Activated CD4-positive, alpha-beta memory T cell treated with anti-CD3 and anti-CD28 coated beads for 36 hours (primary cell): ENCODE results near the gene CDX1. TPM values are rescaled to one million over a fixed set of nuclear protein-coding genes. Genes with fewer than 3 reads are reported as not detected.

ENCODE experiments used
- CTCF ChIA-PET: fragments of 350-600 bp; sonication (Branson Sonifier 250); formaldehyde crosslinking; loops from one replicate; lab custom pipeline; 2021; ENCODE audit warnings: antibody characterized with exemption, inconsistent platforms; lab: Charles Lee
- POLR2A ChIA-PET: fragments of 350-600 bp; sonication (Branson Sonifier 250); formaldehyde crosslinking; loops from one replicate; lab custom pipeline; 2021; ENCODE audit warnings: antibody characterized with exemption; lab: Charles Lee
- DNase-seq: peaks from one replicate; pipeline ENCODE4 v3.0.0-alpha.2; 2020
- H3K27ac Mint-ChIP-seq: one replicate; pipeline ENCODE4 v1.8.0; 2021; ENCODE audit warnings: mixed read lengths
- H3K27me3 Mint-ChIP-seq: one replicate; pipeline ENCODE4 v1.8.0; 2021; ENCODE audit warnings: mixed read lengths
- H3K36me3 Mint-ChIP-seq: one replicate; pipeline ENCODE4 v1.8.0; 2021; ENCODE audit warnings: mixed read lengths
- H3K4me1 Mint-ChIP-seq: one replicate; pipeline ENCODE4 v1.8.0; 2021; ENCODE audit warnings: low read depth, mixed read lengths
- H3K4me3 Mint-ChIP-seq: one replicate; pipeline ENCODE4 v1.8.0; 2021; ENCODE audit warnings: mild to moderate bottlenecking, mixed read lengths
- H3K9me3 Mint-ChIP-seq: one replicate; pipeline ENCODE4 v1.8.0; 2021; ENCODE audit warnings: mixed read lengths
- intact Hi-C: fragments of 100-400 bp; cut with micrococcal nuclease; formaldehyde crosslinking; loops from one replicate; pipeline ENCODE4 v1.15.1; 2023
- total RNA-seq, 2 experiments: library from RNA; stranded (reverse); gene quantifications; one replicate each; pipeline ENCODE4 v1.2.3, GENCODE V29; 2021

CDX1 gene
- total RNA-seq, 2 experiments from 2014 or later: not detected

- H3K36me3 Mint-ChIP-seq: no peaks in the 10 kb centered on the region
- no peak overlapping the region for H3K27ac Mint-ChIP-seq
- no peak for DNase-seq
- intact Hi-C loops: no loop called here
- no peaks in the 10 kb centered on the region for H3K4me1 Mint-ChIP-seq
- H3K27me3 Mint-ChIP-seq: no peaks in the 10 kb centered on the region
- CTCF ChIA-PET: no interaction called here
- no peaks in the 10 kb centered on the region for H3K9me3 Mint-ChIP-seq
- no peak overlapping the region for H3K4me3 Mint-ChIP-seq
- POLR2A ChIA-PET: no interaction called here
Measured at GRCh38 chr5:150142185-150142958, 24.2 kb upstream of the CDX1 start.

- Mint-ChIP-seq H3K4me3 (no peak overlapping the region), H3K27me3 (no peaks in the 10 kb centered on the region), H3K9me3 (no peaks in the 10 kb centered on the region), H3K36me3 (no peaks in the 10 kb centered on the region), H3K4me1 (no peaks in the 10 kb centered on the region), H3K27ac (no peak overlapping the region)
- ChIA-PET POLR2A (no interaction called here), CTCF (no interaction called here)
- DNase-seq: no peak
- intact Hi-C loops: no loop called here
Measured at GRCh38 chr5:150142959-150143349, 23.6 kb upstream of the CDX1 start.

GRCh38 chr5:150143350-150144245 is 23.0 kb upstream of the CDX1 start:
- no peak overlapping the region for H3K27ac Mint-ChIP-seq
- intact Hi-C loops: no loop called here
- H3K36me3 Mint-ChIP-seq: no peaks in the 10 kb centered on the region
- ChIA-PET POLR2A (no interaction called here), CTCF (no interaction called here)
- no peaks in the 10 kb centered on the region for H3K27me3 Mint-ChIP-seq
- no peak for DNase-seq
- H3K9me3 Mint-ChIP-seq: no peaks in the 10 kb centered on the region
- H3K4me3 Mint-ChIP-seq: no peak overlapping the region
- no peaks in the 10 kb centered on the region for H3K4me1 Mint-ChIP-seq

- Mint-ChIP-seq H3K4me3 (no peak overlapping the region), H3K9me3 (no peaks in the 10 kb centered on the region)
- CTCF ChIA-PET: interaction anchor here (0.7 kb wide), 1 partner anchor 23 kb away, joined by 3 read pairs; no protein-coding TSS in a partner anchor
Measured at GRCh38 chr5:150144246-150144801, 22.3 kb upstream of the CDX1 start.

DNA sequence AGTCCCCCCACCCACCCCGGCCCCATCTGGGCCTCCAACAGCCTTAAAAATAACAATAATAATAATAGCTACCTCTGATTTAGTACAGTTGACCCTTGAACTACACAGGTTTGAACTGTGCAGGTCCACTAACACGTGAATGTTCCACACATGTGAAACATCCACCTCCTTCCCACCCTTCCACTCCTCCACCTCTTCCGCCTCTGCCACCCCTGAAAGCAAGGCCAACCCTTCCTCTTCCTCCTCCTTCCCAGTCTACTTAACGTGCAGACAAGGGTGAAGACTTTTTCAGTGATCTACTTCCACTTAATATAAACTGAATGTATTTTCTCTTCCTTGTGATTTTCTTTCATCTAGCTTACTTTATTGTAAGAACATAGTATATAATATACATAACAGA is 21.7 kb upstream of the CDX1 start:
- POLR2A ChIA-PET: no interaction called here
- CTCF ChIA-PET: interaction anchor here (0.7 to 1.3 kb wide), 2 partner anchors 14 to 24 kb away, joined by 3 read pairs; no protein-coding TSS in a partner anchor
- Mint-ChIP-seq H3K4me3 (no peak overlapping the region), H3K27me3 (no peaks in the 10 kb centered on the region), H3K36me3 (no peaks in the 10 kb centered on the region), H3K4me1 (no peaks in the 10 kb centered on the region), H3K27ac (no peak overlapping the region), H3K9me3 (no peaks in the 10 kb centered on the region)
- DNase-seq: no peak
- intact Hi-C loops: no loop called here

More at GRCh38 chr5:150144246-150144801, 22.3 kb upstream of the CDX1 start:
- Mint-ChIP-seq H3K27ac (no peak overlapping the region), H3K4me1 (no peaks in the 10 kb centered on the region), H3K27me3 (no peaks in the 10 kb centered on the region), H3K36me3 (no peaks in the 10 kb centered on the region)
- intact Hi-C loops: no loop called here
- POLR2A ChIA-PET: no interaction called here
- no peak for DNase-seq

- Mint-ChIP-seq H3K36me3 (no peaks in the 10 kb centered on the region), H3K27me3 (no peaks in the 10 kb centered on the region), H3K4me1 (no peaks in the 10 kb centered on the region), H3K27ac (no peak overlapping the region), H3K4me3 (no peak overlapping the region), H3K9me3 (no peaks in the 10 kb centered on the region)
- ChIA-PET POLR2A (no interaction called here), CTCF (interaction anchor here (1.3 kb wide), 1 partner anchor 16 kb away, joined by 3 read pairs; no protein-coding TSS in a partner anchor)
- no peak for DNase-seq
- intact Hi-C loops: no loop called here
Measured at GRCh38 chr5:150146235-150146634, 20.3 kb upstream of the CDX1 start.

GRCh38 chr5:150146862-150147601 is 19.5 kb upstream of the CDX1 start:
- Mint-ChIP-seq H3K27me3 (no peaks in the 10 kb centered on the region), H3K4me3 (no peak overlapping the region), H3K36me3 (no peaks in the 10 kb centered on the region), H3K4me1 (no peaks in the 10 kb centered on the region), H3K9me3 (no peaks in the 10 kb centered on the region), H3K27ac (no peak overlapping the region)
- intact Hi-C loops: no loop called here
- ChIA-PET POLR2A (no interaction called here), CTCF (no interaction called here)
- no peak for DNase-seq

GRCh38 chr5:150147670-150148069 is 18.9 kb upstream of the CDX1 start:
- H3K27ac Mint-ChIP-seq: no peak overlapping the region
- no peak overlapping the region for H3K4me3 Mint-ChIP-seq
- no peaks in the 10 kb centered on the region for H3K9me3 Mint-ChIP-seq
- no peaks in the 10 kb centered on the region for H3K36me3 Mint-ChIP-seq
- no peak for DNase-seq
- no peaks in the 10 kb centered on the region for H3K4me1 Mint-ChIP-seq
- ChIA-PET CTCF (no interaction called here), POLR2A (no interaction called here)
- intact Hi-C loops: no loop called here
- H3K27me3 Mint-ChIP-seq: no peaks in the 10 kb centered on the region

GRCh38 chr5:150148117-150148927 is 18.3 kb upstream of the CDX1 start:
- H3K27me3 Mint-ChIP-seq: no peaks in the 10 kb centered on the region
- H3K4me3 Mint-ChIP-seq: no peak overlapping the region
- ChIA-PET POLR2A (no interaction called here), CTCF (no interaction called here)
- no peaks in the 10 kb centered on the region for H3K36me3 Mint-ChIP-seq
- no peak overlapping the region for H3K27ac Mint-ChIP-seq
- DNase-seq: no peak
- H3K9me3 Mint-ChIP-seq: no peaks in the 10 kb centered on the region
- intact Hi-C loops: no loop called here
- H3K4me1 Mint-ChIP-seq: no peaks in the 10 kb centered on the region

- intact Hi-C loops: no loop called here
- peaks cover 6% of the 10 kb centered on the region for H3K27me3 Mint-ChIP-seq
- DNase-seq: no peak
- H3K4me3 Mint-ChIP-seq: no peak overlapping the region
- no peaks in the 10 kb centered on the region for H3K36me3 Mint-ChIP-seq
- ChIA-PET CTCF (interaction anchor here (1.3 kb wide), 1 partner anchor 25 kb away, joined by 3 read pairs; no protein-coding TSS in a partner anchor), POLR2A (no interaction called here)
- no peak overlapping the region for H3K27ac Mint-ChIP-seq
- H3K9me3 Mint-ChIP-seq: no peaks in the 10 kb centered on the region
- H3K4me1 Mint-ChIP-seq: no peaks in the 10 kb centered on the region
Measured at GRCh38 chr5:150149618-150150017, 17.0 kb upstream of the CDX1 start.
